Measurements from ENCODE around the gene DSCAML1.

Gene DSCAML1

DNA sequence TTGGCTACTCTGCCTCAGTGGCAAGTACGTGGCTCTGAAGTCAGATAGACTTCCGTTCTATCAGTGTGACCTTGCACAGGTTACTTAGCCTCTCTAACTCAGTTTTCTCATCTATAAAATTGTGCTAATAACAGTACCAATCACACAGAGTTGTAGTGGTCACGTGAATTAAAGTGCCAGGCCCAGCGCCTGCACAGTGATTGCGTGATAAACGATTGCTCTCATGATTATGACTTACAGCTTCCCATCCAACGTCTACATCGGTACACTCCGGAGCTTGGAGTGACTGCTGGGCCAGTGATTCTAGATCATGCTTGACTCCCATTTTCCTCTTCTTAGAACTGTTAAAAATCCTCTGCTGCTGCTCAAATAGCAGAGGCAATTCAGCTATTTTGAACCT is 247.6 kb downstream of the DSCAML1 start:
- ATAC-seq, result no peak
- TF ChIP-seq, protein P1, sequence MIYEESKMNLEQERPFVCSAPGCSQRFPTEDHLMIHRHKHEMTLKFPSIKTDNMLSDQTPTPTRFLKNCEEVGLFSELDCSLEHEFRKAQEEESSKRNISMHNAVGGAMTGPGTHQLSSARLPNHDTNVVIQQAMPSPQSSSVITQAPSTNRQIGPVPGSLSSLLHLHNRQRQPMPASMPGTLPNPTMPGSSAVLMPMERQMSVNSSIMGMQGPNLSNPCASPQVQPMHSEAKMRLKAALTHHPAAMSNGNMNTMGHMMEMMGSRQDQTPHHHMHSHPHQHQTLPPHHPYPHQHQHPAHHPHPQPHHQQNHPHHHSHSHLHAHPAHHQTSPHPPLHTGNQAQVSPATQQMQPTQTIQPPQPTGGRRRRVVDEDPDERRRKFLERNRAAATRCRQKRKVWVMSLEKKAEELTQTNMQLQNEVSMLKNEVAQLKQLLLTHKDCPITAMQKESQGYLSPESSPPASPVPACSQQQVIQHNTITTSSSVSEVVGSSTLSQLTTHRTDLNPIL (CRISPR knock-in tag; IDR thresholded peaks at IDR 0.05; ENCODE audit: low read depth), result no peak
- TF ChIP-seq, protein P2, sequence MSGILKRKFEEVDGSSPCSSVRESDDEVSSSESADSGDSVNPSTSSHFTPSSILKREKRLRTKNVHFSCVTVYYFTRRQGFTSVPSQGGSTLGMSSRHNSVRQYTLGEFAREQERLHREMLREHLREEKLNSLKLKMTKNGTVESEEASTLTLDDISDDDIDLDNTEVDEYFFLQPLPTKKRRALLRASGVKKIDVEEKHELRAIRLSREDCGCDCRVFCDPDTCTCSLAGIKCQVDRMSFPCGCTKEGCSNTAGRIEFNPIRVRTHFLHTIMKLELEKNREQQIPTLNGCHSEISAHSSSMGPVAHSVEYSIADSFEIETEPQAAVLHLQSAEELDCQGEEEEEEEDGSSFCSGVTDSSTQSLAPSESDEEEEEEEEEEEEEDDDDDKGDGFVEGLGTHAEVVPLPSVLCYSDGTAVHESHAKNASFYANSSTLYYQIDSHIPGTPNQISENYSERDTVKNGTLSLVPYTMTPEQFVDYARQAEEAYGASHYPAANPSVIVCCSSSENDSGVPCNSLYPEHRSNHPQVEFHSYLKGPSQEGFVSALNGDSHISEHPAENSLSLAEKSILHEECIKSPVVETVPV (CRISPR knock-in tag; IDR thresholded peaks at IDR 0.05), result no peak
- TF ChIP-seq ZC3H10 (CRISPR knock-in tag; IDR thresholded peaks at IDR 0.05) (no peak), CSDC2 (CRISPR knock-in tag; IDR thresholded peaks at IDR 0.05) (no peak)

DNA sequence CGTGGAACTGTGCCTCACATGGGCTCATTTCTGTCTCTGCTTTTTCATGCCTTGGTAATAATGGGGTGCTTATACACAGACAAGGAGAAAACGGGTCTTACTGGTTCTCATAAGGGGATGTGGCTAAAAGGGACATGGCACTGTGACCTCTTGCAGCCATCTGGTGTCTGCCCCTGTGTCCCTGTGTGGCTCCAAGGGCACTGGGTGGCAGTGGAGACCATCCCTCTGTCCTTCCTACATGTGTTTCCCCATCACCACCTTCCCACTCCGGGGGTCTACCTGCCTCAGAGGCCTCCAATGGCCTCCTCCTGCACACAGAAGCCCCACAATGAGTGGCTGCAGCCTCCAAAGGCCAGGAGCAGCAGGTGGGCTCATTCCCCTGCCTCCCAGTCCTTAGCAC is 248.1 kb downstream of the DSCAML1 start:
- no peak for ATAC-seq
- TF ChIP-seq ZC3H10 (CRISPR knock-in tag; IDR thresholded peaks at IDR 0.05) (no peak), ARNTL (CRISPR knock-in tag; IDR thresholded peaks at IDR 0.05; ENCODE audit: borderline replicate concordance, low read depth) (no peak), GLIS3 (CRISPR knock-in tag; IDR thresholded peaks at IDR 0.05) (no peak), BACH2 (CRISPR knock-in tag; IDR thresholded peaks at IDR 0.05; ENCODE audit: borderline replicate concordance) (no peak)
- TF ChIP-seq, protein P1 (CRISPR knock-in tag; IDR thresholded peaks at IDR 0.05; ENCODE audit: low read depth), result no peak

DNA sequence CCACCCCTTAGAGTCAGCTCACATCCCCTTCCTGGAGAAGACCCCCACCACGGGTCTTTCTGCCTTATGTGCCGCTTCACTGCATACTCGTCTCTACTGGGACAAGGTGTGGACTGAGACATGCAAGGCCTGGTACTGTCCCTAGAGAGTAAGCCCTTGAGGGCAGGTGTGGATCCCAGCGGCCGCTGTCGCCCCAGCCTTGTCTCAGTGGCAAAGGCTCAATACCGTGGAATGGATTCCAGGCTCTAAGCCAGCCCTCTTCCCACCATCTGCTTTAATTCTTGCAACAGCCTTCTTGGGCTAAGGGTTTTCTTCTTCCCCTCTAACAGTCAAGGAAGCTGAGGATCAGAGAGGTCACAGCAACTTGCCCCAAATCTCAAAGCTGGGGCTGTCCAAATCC is 249.1 kb downstream of the DSCAML1 start:
- ATAC-seq, result no peak
- no peak for TF ChIP-seq ZNF565 (CRISPR knock-in tag; conservative IDR thresholded peaks at IDR 0.05; ENCODE audit: low read depth)
- TF ChIP-seq, protein P1 (CRISPR knock-in tag; IDR thresholded peaks at IDR 0.05; ENCODE audit: low read depth), result no peak
- no peak for TF ChIP-seq ZFP30 (CRISPR knock-in tag; IDR thresholded peaks at IDR 0.05)
- TF ChIP-seq, protein P3, sequence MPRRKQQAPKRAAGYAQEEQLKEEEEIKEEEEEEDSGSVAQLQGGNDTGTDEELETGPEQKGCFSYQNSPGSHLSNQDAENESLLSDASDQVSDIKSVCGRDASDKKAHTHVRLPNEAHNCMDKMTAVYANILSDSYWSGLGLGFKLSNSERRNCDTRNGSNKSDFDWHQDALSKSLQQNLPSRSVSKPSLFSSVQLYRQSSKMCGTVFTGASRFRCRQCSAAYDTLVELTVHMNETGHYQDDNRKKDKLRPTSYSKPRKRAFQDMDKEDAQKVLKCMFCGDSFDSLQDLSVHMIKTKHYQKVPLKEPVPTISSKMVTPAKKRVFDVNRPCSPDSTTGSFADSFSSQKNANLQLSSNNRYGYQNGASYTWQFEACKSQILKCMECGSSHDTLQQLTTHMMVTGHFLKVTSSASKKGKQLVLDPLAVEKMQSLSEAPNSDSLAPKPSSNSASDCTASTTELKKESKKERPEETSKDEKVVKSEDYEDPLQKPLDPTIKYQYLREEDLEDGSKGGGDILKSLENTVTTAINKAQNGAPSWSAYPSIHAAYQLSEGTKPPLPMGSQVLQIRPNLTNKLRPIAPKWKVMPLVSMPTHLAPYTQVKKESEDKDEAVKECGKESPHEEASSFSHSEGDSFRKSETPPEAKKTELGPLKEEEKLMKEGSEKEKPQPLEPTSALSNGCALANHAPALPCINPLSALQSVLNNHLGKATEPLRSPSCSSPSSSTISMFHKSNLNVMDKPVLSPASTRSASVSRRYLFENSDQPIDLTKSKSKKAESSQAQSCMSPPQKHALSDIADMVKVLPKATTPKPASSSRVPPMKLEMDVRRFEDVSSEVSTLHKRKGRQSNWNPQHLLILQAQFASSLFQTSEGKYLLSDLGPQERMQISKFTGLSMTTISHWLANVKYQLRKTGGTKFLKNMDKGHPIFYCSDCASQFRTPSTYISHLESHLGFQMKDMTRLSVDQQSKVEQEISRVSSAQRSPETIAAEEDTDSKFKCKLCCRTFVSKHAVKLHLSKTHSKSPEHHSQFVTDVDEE (CRISPR knock-in tag; IDR thresholded peaks at IDR 0.05), result no peak
- no peak for TF ChIP-seq TOX (CRISPR knock-in tag; IDR thresholded peaks at IDR 0.05; ENCODE audit: borderline replicate concordance)
- TF ChIP-seq GLIS3 (CRISPR knock-in tag; IDR thresholded peaks at IDR 0.05), result no peak
- TF ChIP-seq ARNTL (CRISPR knock-in tag; IDR thresholded peaks at IDR 0.05; ENCODE audit: borderline replicate concordance, low read depth), result no peak

DNA sequence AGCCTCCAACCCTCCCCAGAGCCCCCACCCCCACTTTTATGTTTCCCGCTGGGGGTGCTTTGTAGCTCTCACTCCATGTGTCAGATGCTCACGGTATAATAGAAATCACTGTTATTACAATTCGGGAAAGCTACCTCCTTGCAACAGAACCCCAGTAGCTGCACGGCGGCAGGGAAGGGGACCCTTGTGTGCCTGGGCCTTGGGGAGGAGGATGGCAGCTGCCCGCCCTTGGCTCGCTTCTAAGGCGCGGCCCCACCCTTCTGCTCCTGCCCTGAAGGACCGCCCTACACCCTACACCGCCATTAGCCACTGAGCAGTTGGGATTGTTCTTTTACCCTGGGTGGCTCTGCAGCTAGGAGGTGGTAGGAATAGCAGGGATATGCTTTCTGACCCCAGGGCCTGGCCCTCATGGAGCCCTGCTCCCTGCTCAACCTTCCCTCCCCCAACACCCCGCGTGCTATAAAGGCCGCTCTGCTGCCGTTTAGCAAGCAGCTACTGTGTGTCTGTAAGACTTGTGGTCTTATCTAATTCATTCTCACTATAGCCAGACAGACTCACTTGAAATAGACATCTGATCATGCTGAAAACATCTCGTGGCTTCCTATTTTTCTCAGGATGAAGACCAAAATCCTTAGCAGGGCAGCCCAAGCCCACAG is 249.7 kb downstream of the DSCAML1 start:
- TF ChIP-seq ZFP3 (CRISPR knock-in tag; IDR thresholded peaks at IDR 0.05) (no peak), TOX (CRISPR knock-in tag; IDR thresholded peaks at IDR 0.05; ENCODE audit: borderline replicate concordance) (no peak), OSR1 (CRISPR knock-in tag; IDR thresholded peaks at IDR 0.05) (no peak), ZNF565 (CRISPR knock-in tag; conservative IDR thresholded peaks at IDR 0.05; ENCODE audit: low read depth) (no peak), GLIS3 (CRISPR knock-in tag; IDR thresholded peaks at IDR 0.05) (no peak), ZNF70 (CRISPR knock-in tag; IDR thresholded peaks at IDR 0.05) (no peak), BACH2 (CRISPR knock-in tag; IDR thresholded peaks at IDR 0.05; ENCODE audit: borderline replicate concordance) (no peak), PPARA (CRISPR knock-in tag; IDR thresholded peaks at IDR 0.05; ENCODE audit: borderline replicate concordance) (no peak)
- TF ChIP-seq, protein P1 (CRISPR knock-in tag; IDR thresholded peaks at IDR 0.05; ENCODE audit: low read depth), result no peak
- TF ChIP-seq, protein P3 (CRISPR knock-in tag; IDR thresholded peaks at IDR 0.05), result no peak
- ATAC-seq, result no peak

All from SK-N-SH treated with all-trans-retinoic acid at 6 μM for 48 hours (cell line).